Lower leg skin (tissue), 4 donors: ENCODE data around the gene NTM. TPM values are rescaled to one million over a fixed set of nuclear protein-coding genes. Genes with fewer than 3 reads are reported as not detected.

Experiments
- DNase-seq, 2 donors: peaks; one replicate each; pipeline ENCODE4 v3.0.0-alpha.2; 2019; ENCODE audit warnings: low spot score in 2 of 2
- H3K4me3 ChIP-seq: fragments of 200-600 bp; sonication (generic); 2 replicates; pipeline ENCODE4 v1.5.1; 2017; ENCODE audit warnings: mild to moderate bottlenecking, low read depth; ENCODE audit not compliant: poor library complexity, severe bottlenecking
- POLR2A ChIP-seq, 2 donors: fragments of 450-650 bp; IDR thresholded peaks; one replicate each; pipeline ENCODE4 v1.6.1; 2016 to 2017; ENCODE audit warnings: antibody characterized with exemption in 2 of 2, mild to moderate bottlenecking in 1 of 2, moderate library complexity in 1 of 2
- WGBS, 2 donors: methylation state at CpG; one replicate each; pipeline ENCODE4 v1.1.5; 2018; 5-methylcytosine and 5-hydroxymethylcytosine counted together
- intact Hi-C: fragments of 100-400 bp; cut with DNase I; formaldehyde crosslinking; loops from one replicate; pipeline ENCODE4 v1.15.0; 2023; ENCODE audit warnings: low total_unique reads
- total RNA-seq, 4 donors: library from RNA; depleted of rRNA; stranded (reverse); fragments of >200 nt; gene quantifications; one replicate each; pipeline ENCODE4 v1.1.0, GENCODE V29; 2016
- TF ChIP-seq, protein P1 (sequence below), 3 donors: fragments of 450-650 bp; IDR thresholded peaks; one replicate each; pipeline ENCODE4 v1.5.1; 2016; ENCODE audit warnings: antibody characterized with exemption in 3 of 3, mild to moderate bottlenecking in 3 of 3, moderate library complexity in 2 of 3

The NTM gene
- total RNA-seq, 4 donors from 2014 or later: 2.8 to 5.7 (median 4.9) TPM

DNA sequence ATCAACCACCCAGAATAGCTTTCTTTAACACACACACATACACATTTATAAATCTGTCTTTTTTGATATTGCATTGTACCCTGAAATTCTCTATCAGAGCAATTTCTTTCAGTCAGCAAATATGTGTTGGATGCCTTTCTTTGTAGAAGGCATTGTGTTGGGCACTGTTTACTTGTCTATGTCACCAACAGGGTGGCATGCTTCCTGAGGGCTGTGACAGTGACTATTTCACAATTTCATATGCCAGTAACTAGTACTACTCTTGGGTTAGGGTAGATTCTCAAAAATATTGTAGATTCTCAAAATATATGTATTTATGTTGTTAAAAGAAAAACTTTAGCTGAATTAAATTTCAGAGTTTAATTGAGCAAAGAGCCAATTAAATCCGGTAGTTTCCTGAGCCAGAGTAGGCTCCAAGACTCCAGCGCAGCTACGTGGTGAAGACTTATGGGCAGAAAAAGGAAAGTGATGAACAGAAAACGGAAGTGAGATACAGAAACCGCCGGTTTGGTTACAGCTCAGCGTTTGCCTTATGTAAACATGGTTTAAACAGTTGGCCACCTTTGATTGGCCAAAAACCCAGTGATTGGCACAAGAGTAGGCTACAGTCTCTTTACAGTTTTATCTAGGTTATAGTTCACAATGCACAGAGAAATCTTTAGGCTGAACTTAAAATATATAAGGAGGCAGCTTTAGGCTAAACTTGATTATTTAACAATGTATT is 723.3 kb downstream of the NTM start:
- DNase-seq: no peak
- WGBS, 2 donors: 71 to 82% methylated on average over 7 of the region's 7 CpGs
- intact Hi-C loops: no loop called here
- no peak for TF ChIP-seq POLR2A (IDR thresholded peaks at IDR 0.05)
- TF ChIP-seq, protein P1, sequence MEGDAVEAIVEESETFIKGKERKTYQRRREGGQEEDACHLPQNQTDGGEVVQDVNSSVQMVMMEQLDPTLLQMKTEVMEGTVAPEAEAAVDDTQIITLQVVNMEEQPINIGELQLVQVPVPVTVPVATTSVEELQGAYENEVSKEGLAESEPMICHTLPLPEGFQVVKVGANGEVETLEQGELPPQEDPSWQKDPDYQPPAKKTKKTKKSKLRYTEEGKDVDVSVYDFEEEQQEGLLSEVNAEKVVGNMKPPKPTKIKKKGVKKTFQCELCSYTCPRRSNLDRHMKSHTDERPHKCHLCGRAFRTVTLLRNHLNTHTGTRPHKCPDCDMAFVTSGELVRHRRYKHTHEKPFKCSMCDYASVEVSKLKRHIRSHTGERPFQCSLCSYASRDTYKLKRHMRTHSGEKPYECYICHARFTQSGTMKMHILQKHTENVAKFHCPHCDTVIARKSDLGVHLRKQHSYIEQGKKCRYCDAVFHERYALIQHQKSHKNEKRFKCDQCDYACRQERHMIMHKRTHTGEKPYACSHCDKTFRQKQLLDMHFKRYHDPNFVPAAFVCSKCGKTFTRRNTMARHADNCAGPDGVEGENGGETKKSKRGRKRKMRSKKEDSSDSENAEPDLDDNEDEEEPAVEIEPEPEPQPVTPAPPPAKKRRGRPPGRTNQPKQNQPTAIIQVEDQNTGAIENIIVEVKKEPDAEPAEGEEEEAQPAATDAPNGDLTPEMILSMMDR (IDR thresholded peaks at IDR 0.05): no peak
- no peak overlapping the region for H3K4me3 ChIP-seq

DNA sequence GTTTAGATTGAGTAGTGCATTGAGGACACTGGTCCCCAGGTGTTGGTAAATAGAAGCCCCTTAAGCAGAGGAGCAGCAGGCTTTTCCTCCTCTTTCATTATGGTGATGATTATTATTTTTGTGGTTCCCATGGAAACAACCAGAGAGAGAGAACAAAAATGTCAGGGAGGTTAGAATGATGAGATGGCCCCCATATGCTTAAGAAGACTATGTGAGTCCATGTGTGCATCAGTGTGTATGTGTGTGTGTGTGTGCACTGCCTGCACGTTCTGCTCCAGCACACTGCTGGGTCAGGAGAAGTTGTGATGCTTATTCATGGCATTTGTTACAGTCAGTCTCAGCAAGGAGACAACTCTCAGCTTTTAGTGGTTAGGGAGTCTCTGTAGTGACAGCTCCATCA is 724.2 kb downstream of the NTM start:
- H3K4me3 ChIP-seq: no peak overlapping the region
- TF ChIP-seq, protein P1 (IDR thresholded peaks at IDR 0.05): no peak
- TF ChIP-seq POLR2A (IDR thresholded peaks at IDR 0.05): no peak
- 59 to 68% methylated on average over 1 of the region's 1 CpG for WGBS, 2 donors
- DNase-seq: no peak
- intact Hi-C loops: no loop called here

DNA sequence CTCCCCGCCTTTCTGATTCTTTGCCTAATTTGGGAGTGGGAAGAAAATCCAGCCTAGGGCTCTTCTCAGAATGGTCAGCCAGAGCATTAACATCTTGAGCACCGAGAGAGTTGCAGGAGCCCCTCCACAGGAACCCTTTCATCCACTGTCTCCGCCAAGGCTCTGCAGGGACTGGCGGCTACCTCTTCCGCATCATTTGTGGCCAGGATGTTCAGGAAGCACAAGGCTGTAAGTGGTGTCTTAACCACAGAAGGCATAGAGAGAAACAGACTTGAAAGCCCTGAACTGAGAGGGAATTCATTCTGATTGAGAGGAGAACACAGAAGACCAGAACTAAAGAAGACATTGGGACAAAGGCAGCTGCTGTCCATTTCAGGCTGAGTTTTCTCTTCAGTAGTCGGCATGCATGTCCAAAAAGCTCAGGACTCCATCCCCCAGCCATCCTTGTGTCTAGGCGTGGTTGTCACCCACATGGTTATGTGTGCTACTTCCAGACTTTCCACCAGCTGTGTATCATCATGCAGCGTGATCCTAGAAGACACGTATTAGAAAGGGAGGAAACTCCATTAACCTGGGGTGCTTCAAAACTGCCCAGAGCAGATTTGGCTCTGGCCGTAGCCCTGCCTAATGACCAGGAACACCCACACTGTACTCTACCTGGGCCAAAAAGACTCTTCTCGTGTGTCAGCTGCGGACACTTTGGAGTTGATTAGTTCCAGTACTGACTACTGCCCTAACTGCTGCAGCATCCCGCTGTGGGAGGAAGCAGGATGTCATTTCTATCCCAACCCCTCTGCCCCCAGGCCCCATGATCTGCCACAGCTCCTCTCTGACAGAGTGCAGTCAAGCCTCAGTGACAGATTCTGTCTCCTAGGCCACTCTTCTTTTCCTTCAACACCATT is 725.1 kb downstream of the NTM start:
- DNase-seq: no peak
- no peak for TF ChIP-seq POLR2A (IDR thresholded peaks at IDR 0.05)
- TF ChIP-seq, protein P1 (IDR thresholded peaks at IDR 0.05): no peak
- WGBS, 2 donors: 66% methylated on average over 13 of the region's 13 CpGs
- no peak overlapping the region for H3K4me3 ChIP-seq
- intact Hi-C loops: no loop called here

DNA sequence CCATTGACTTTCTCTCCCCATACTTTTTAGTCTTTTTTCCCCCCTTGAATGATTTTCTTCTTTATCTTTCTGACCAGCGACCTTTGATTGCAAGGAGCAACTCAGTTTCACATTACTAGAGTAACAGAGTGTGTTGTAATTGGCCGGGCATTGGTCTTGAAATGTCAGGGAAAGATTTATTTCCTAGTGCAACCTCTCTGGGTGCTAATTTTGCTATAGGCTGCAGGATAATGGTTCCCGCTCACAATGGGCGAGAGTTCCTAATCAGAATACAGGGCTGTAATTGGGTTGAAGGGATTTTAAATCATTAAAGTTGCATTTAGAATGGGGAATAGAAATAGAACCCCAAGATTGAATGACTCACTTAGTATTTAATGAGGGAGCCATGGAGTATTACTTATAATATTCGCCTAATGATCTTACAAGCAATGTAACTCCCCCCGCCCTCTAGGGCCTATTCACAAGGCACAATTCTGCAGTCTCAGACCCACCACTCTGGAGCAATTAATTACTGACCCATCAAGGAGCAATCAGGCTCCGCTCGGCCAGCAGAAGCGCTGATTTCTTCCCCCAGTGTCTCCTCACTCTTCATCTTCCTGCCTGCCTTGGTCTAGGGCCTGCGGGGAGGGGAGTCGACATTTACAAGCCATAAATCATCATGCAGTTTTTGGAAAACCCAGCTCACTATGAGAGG is 725.9 kb downstream of the NTM start:
- no peak overlapping the region for H3K4me3 ChIP-seq
- DNase-seq: no peak
- no peak for TF ChIP-seq POLR2A (IDR thresholded peaks at IDR 0.05)
- TF ChIP-seq, protein P1 (IDR thresholded peaks at IDR 0.05): no peak
- intact Hi-C loops: no loop called here
- 64 to 69% methylated on average over 11 of the region's 11 CpGs for WGBS, 2 donors

DNA sequence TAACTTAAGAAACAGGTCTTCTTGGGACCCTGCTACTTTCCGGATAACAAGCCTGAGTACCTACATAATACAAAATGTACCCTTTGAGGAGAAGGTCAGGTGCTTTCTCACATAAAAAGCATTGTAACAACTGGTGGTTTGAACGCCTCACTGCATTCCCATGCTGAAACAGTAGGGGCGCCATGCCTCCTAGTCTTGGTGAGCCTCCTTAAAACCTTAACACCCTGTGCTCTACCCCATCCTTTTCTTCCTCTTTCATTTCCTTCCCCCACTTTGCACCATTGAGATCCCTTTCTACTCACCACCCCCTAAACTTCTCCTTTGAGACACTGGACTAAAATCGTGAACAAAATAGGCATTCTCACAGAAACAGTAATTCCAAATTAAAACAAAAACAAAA is 729.3 kb downstream of the NTM start:
- intact Hi-C loops: no loop called here
- 56 to 63% methylated on average over 4 of the region's 4 CpGs for WGBS, 2 donors

More for the DNA sequence above, 729.3 kb downstream of the NTM start:
- DNase-seq: no peak
- TF ChIP-seq, protein P1 (IDR thresholded peaks at IDR 0.05): no peak
- TF ChIP-seq POLR2A (IDR thresholded peaks at IDR 0.05): no peak
- H3K4me3 ChIP-seq: no peak overlapping the region
